SK-N-SH treated with all-trans-retinoic acid at 6 μM for 48 hours (cell line): Measurements from ENCODE around the gene ZNF385C.

ENCODE experiments used
- ATAC-seq: fragments of 200-7000 bp; cut with Tn5 transposase; 3 replicates; pipeline ENCODE4 v1.9.1; 2020; ENCODE audit warnings: mild to moderate bottlenecking, moderate library complexity
- ARNTL ChIP-seq: fragments of 450-650 bp; formaldehyde crosslinking; IDR thresholded peaks from 2 replicates; pipeline ENCODE4 v1.5.0; 2020; ENCODE audit warnings: low read depth, mild to moderate bottlenecking, moderate library complexity, borderline replicate concordance
- CREB5 ChIP-seq: fragments of 250-450 bp; sonication (Bioruptor Pico); IDR thresholded peaks from 2 replicates; pipeline ENCODE4 v1.5.1; 2020; ENCODE audit warnings: low read depth, mild to moderate bottlenecking, moderate library complexity
- CSDC2 ChIP-seq: fragments of 250-450 bp; sonication (Bioruptor Pico); IDR thresholded peaks from 2 replicates; pipeline ENCODE4 v1.5.0; 2020; ENCODE audit warnings: mild to moderate bottlenecking, moderate library complexity
- CSRNP3 ChIP-seq: fragments of 250-450 bp; sonication (Bioruptor Pico); IDR thresholded peaks from 2 replicates; pipeline ENCODE4 v1.5.1; 2021; ENCODE audit warnings: mild to moderate bottlenecking, moderate library complexity
- ESRRG ChIP-seq: fragments of 250-450 bp; sonication (Bioruptor Pico); IDR thresholded peaks from 2 replicates; pipeline ENCODE4 v1.6.1; 2021; ENCODE audit warnings: mild to moderate bottlenecking
- GLIS3 ChIP-seq: fragments of 250-450 bp; sonication (Bioruptor Pico); IDR thresholded peaks from 2 replicates; pipeline ENCODE4 v1.5.0; 2020; ENCODE audit warnings: mild to moderate bottlenecking, moderate library complexity
- ISL1 ChIP-seq: fragments of 250-450 bp; sonication (Bioruptor Pico); IDR thresholded peaks from 2 replicates; pipeline ENCODE4 v2.1.2; 2022; ENCODE audit warnings: mild to moderate bottlenecking, moderate library complexity
- OSR1 ChIP-seq: fragments of 250-450 bp; sonication (Bioruptor Pico); IDR thresholded peaks from 2 replicates; pipeline ENCODE4 v1.8.0; 2022; ENCODE audit warnings: moderate library complexity, mild to moderate bottlenecking, inconsistent platforms
- PPARA ChIP-seq: fragments of 250-450 bp; sonication (Bioruptor Pico); IDR thresholded peaks from 2 replicates; pipeline ENCODE4 v1.5.0; 2020; ENCODE audit warnings: mild to moderate bottlenecking, borderline replicate concordance
- RARB ChIP-seq: fragments of 250-450 bp; sonication (Bioruptor Pico); IDR thresholded peaks from 2 replicates; pipeline ENCODE4 v1.8.0; 2021; ENCODE audit warnings: mild to moderate bottlenecking, moderate library complexity
- TCF4 ChIP-seq: fragments of 250-450 bp; sonication (Bioruptor Pico); IDR thresholded peaks from 2 replicates; pipeline ENCODE4 v1.8.0; 2021; ENCODE audit warnings: mild to moderate bottlenecking, moderate library complexity, borderline replicate concordance
- TOX ChIP-seq: fragments of 250-450 bp; sonication (Bioruptor Pico); IDR thresholded peaks from 2 replicates; pipeline ENCODE4 v1.8.0; 2021; ENCODE audit warnings: mild to moderate bottlenecking, moderate library complexity, borderline replicate concordance
- TSHZ2 ChIP-seq: fragments of 250-450 bp; sonication (Bioruptor Pico); IDR thresholded peaks from 2 replicates; pipeline ENCODE4 v1.5.0; 2020; ENCODE audit warnings: mild to moderate bottlenecking, moderate library complexity
- ZC3H10 ChIP-seq: fragments of 250-450 bp; sonication (Bioruptor Pico); IDR thresholded peaks from 2 replicates; pipeline ENCODE4 v1.5.1; 2021; ENCODE audit warnings: mild to moderate bottlenecking, moderate library complexity
- ZFP30 ChIP-seq: fragments of 450-650 bp; formaldehyde crosslinking; IDR thresholded peaks from 2 replicates; pipeline ENCODE4 v1.5.0; 2022; ENCODE audit warnings: mild to moderate bottlenecking, moderate library complexity
- ZNF70 ChIP-seq: fragments of 450-650 bp; formaldehyde crosslinking; IDR thresholded peaks from 2 replicates; pipeline ENCODE4 v1.5.0; 2020; ENCODE audit warnings: mild to moderate bottlenecking, moderate library complexity
- ZNF8 ChIP-seq: fragments of 450-650 bp; formaldehyde crosslinking; IDR thresholded peaks from 2 replicates; pipeline ENCODE4 v1.5.0; 2020; ENCODE audit warnings: mild to moderate bottlenecking, moderate library complexity
- TF ChIP-seq, protein P1 (sequence below): fragments of 250-450 bp; sonication (Bioruptor Pico); IDR thresholded peaks from 2 replicates; pipeline ENCODE4 v1.8.0; 2021; ENCODE audit warnings: low read depth, mild to moderate bottlenecking, moderate library complexity, borderline replicate concordance

Gene ZNF385C

DNA sequence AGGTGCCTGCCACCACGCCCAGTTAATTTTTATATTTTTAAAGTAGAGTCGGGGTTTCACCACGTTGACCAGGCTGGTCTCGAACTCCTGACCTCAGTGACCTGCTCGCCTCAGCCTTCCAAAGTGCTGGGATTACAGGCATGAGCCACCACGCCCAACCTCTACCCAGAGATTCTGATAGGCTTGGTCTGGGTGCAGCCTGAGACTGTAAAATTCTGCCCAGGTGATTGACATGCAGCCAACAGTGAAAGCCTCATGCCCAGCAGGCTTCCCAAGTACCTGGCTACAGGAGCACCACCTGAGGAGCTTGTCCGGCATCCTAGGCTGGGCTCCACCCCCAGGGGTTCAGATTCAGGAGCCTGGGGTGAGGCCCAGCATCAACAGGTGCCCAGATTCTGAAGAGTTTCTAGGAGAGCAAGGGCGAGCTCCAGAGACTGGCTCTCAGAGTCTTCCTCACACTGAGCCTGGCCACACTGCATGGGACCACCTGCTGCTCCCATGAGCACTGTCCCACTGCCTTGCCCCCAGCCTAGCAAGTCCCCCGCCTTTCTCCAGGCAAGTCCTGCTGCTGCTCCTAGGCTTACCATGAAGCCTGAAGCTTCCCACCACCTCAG lies 16.6 kb downstream of the ZNF385C start (continued):
- no peak for TF ChIP-seq ZC3H10 (CRISPR knock-in tag)
- TF ChIP-seq GLIS3 (CRISPR knock-in tag), result no peak
- TF ChIP-seq CSDC2 (CRISPR knock-in tag), result no peak
- TF ChIP-seq CSRNP3 (CRISPR knock-in tag), result no peak
- TF ChIP-seq, protein P1, sequence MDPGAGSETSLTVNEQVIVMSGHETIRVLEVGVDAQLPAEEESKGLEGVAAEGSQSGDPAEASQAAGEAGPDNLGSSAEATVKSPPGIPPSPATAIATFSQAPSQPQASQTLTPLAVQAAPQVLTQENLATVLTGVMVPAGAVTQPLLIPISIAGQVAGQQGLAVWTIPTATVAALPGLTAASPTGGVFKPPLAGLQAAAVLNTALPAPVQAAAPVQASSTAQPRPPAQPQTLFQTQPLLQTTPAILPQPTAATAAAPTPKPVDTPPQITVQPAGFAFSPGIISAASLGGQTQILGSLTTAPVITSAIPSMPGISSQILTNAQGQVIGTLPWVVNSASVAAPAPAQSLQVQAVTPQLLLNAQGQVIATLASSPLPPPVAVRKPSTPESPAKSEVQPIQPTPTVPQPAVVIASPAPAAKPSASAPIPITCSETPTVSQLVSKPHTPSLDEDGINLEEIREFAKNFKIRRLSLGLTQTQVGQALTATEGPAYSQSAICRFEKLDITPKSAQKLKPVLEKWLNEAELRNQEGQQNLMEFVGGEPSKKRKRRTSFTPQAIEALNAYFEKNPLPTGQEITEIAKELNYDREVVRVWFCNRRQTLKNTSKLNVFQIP (CRISPR knock-in tag), result no peak
- TF ChIP-seq PPARA, result no peak

- TF ChIP-seq CSRNP3 (CRISPR knock-in tag) (no peak), ZNF70 (CRISPR knock-in tag) (no peak), ZNF8 (CRISPR knock-in tag) (no peak), ZFP30 (no peak), ESRRG (CRISPR knock-in tag) (no peak), CSDC2 (CRISPR knock-in tag) (no peak), ZC3H10 (CRISPR knock-in tag) (no peak), OSR1 (CRISPR knock-in tag) (no peak), TOX (no peak), ARNTL (CRISPR knock-in tag) (no peak), GLIS3 (CRISPR knock-in tag) (no peak), RARB (CRISPR knock-in tag) (no peak)
- TF ChIP-seq, protein P1 (CRISPR knock-in tag), result no peak
- ATAC-seq, result no peak
Observed at GRCh38 chr17:42079541-42079940, 18.7 kb downstream of the ZNF385C start.

DNA sequence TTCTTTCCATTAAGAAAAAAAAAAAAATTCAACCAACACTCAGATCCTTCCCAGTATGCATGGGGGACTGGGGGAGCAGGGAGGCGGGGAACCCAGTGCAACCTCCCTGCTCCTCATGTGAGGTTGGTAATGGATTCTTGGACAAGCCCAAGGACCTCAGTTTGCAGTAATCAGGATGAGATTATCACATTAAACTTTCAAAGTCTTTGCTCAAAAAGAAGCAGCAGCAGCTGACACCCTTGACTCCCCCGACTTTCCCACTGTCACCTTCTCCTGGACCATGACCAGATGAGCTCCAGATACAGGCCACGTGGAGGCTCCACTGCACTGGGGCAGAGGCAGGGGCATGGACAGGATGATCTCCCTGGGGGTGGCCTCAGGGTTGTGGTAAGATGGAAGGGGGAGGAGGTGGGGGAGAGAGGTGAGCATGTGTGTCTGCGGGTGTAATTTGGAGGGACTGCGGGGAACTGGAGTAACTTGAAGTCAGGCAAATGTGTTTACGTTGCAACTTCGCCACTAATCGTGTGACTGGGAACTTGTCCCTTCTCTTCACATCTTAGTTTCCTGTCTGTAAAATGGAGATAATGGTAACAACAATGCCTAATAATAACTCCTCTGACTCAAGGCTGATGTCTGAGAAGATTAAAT lies 19.8 kb downstream of the ZNF385C start:
- ATAC-seq, result no peak
- no peak for TF ChIP-seq TCF4 (CRISPR knock-in tag)
- TF ChIP-seq TOX, result no peak
- no peak for TF ChIP-seq OSR1 (CRISPR knock-in tag)
- TF ChIP-seq ZC3H10 (CRISPR knock-in tag), result no peak
- no peak for TF ChIP-seq CREB5 (CRISPR knock-in tag)
- no peak for TF ChIP-seq TSHZ2 (CRISPR knock-in tag)
- TF ChIP-seq ISL1 (CRISPR knock-in tag), result no peak
- TF ChIP-seq, protein P1 (CRISPR knock-in tag), result no peak
- TF ChIP-seq ESRRG (CRISPR knock-in tag), result no peak
- no peak for TF ChIP-seq PPARA
